Body of pancreas (tissue), 4 donors: Measurements from ENCODE around the gene KIAA1217.

Experiments used
- POLR2A ChIP-seq, 3 donors: fragments of 450-650 bp; IDR thresholded peaks; one replicate each; pipeline ENCODE4 v1.6.1; 2016; ENCODE audit warnings: antibody characterized with exemption in 3 of 3, mild to moderate bottlenecking in 2 of 3
- TF ChIP-seq, protein P1 (sequence below), 7 experiments: fragments of 450-650 bp in 4 of 7; fragments of 200-600 bp in 3 of 7; sonication (generic) in 3 of 7; IDR thresholded peaks; one replicate each; pipeline ENCODE4 v1.5.1; 2016 to 2019; ENCODE audit warnings: antibody characterized with exemption in 7 of 7

DNA sequence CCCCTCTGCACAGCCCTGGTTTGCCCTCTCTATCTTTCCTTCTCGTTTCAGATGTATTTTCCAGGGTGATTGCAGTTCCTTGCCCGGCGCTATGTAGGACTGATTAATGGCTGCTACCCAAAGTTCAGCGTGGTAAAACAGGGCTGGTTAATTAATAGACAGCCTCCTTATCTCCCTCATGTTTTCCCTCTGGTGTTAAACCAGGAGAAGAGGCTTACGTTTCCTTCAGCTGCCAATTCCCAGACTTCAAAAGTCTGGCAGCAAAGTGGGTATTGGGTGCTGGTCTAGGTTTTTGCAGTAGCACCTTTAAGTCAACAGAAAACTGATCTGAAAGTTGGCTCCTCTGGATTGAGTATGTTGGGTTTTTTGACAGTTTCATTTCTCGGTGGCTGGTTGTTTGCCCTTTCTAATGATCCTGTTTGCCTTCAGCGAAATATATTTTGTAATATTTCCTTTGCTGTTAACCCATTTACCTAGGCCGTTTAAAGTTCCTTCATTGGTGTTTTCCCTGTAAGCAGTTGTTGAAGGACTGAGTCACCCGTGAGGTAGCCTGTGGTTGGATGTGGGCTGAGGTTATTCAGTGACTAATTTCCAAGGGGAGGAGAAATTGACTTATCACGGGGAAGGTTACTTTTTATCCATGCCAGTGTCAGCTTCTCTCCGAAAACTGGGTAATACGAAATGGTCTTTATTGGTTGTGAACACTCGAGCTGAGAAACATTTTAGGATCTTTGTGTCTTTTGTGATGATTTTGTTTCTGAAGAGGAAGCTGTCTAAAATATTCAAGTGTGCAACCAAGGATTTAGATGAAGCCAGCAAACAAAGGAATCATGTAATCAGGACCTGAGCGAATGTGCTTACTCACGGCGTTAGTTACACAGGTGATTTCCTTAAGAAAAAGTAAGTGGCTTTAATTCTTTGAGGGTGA lies 257.2 kb downstream of the KIAA1217 start:
- TF ChIP-seq POLR2A (IDR thresholded peaks at IDR 0.05) = peak; percentile 18 to 83 (median 79)
- TF ChIP-seq, protein P1, sequence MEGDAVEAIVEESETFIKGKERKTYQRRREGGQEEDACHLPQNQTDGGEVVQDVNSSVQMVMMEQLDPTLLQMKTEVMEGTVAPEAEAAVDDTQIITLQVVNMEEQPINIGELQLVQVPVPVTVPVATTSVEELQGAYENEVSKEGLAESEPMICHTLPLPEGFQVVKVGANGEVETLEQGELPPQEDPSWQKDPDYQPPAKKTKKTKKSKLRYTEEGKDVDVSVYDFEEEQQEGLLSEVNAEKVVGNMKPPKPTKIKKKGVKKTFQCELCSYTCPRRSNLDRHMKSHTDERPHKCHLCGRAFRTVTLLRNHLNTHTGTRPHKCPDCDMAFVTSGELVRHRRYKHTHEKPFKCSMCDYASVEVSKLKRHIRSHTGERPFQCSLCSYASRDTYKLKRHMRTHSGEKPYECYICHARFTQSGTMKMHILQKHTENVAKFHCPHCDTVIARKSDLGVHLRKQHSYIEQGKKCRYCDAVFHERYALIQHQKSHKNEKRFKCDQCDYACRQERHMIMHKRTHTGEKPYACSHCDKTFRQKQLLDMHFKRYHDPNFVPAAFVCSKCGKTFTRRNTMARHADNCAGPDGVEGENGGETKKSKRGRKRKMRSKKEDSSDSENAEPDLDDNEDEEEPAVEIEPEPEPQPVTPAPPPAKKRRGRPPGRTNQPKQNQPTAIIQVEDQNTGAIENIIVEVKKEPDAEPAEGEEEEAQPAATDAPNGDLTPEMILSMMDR (IDR thresholded peaks at IDR 0.05) = peak in 4 of 7 experiments; percentile 9 to 37 (median 15)
